ENCODE data around the gene SORCS1.
"Not testable (repeated sequence)": the region's sequence is repeated elsewhere in the genome, so short reads cannot be mapped to it uniquely, and the experiment has no call there.

The SORCS1 gene

DNA sequence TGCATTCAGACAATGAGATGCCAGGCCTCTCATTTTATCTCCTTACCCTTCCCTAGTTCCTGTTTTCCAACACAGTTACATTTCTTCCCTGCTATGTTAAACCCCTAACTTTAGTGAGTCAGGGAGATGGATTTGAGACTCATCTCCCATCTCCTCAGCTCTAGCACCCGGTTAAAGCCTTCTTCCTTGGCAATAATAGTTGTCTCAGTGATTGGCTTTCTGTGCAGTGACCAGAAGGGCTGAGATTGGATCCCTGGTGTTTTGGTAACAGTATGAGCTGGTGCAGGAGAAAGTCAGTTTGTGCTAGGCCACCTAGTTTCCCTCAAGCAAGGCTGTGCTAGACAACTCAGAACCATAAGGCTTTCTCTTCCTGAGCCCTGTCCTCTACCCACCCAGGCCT, 212.5 kb downstream of the SORCS1 start:
- DNase-seq (ENCODE audit: extremely low read depth in 1 of 2, low read depth in 1 of 2) = no peak

DNA sequence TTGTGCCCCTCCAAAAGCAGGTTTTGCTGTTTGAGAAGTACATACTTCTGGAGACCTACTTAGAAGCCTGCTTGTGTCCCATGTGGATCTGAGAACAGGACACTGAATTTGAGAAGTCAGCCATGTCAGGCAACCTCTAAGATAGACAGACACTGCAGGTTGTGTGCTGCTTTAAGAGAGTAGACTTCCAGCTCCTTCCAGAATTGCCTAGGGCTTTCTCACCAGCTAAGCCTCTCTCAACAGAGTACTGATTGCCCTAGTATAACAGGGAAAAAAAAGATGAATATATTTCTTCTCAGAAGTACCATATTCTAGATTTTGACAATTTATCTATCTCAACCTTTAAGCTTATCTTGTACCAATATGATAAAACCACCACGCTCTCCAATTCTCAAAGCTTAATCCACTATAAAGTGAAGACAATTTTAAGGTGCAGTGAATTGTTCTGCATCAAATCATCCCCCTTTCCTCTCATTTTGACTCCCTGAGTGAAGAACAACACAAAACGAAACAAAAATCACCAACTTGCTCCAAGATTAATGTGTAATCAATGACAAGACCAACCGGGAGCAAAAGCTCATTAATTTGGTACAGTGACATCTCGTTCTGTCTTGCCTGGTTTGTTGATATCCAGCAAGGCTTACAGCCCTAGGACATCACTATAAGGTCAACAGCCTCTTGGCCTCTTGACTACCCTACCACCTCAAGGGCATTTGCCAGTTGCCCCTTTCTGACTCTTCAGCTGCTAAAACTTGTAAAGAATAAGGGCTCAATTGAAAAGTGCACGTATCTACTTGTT, 214.6 kb downstream of the SORCS1 start:
- DNase-seq (ENCODE audit: extremely low read depth in 1 of 2, low read depth in 1 of 2) = no peak

- no peak for DNase-seq (ENCODE audit: extremely low read depth in 1 of 2, low read depth in 1 of 2)
Observed at GRCh38 chr10:106947643-106948042, 216.9 kb downstream of the SORCS1 start.

GRCh38 chr10:106942035-106942662, 222.4 kb downstream of the SORCS1 start:
- no peak for DNase-seq (ENCODE audit: extremely low read depth in 1 of 2, low read depth in 1 of 2)

- DNase-seq (ENCODE audit: extremely low read depth in 1 of 2, low read depth in 1 of 2) = no peak
Observed at GRCh38 chr10:106941297-106942034, 223.0 kb downstream of the SORCS1 start.

DNA sequence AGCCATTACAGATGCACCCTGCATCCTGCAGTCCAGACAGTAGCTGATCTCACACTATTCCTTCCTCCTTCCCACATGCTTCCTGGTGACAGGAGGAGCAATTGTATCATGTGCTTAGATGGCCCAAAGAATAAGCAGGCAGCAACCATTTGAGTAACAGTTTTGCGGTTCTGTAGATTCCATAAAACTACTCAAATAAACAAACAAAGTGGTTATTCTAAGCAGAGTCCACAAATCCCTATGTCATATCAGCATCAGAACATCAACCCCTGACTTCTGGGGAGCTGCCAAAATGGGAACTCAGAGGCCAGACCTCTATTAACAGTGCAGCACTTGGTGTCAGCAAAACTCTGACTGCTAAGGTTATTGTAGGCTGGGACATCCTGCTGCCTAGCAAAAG, 226.0 kb downstream of the SORCS1 start:
- no peak for DNase-seq (ENCODE audit: extremely low read depth in 1 of 2, low read depth in 1 of 2)

DNA sequence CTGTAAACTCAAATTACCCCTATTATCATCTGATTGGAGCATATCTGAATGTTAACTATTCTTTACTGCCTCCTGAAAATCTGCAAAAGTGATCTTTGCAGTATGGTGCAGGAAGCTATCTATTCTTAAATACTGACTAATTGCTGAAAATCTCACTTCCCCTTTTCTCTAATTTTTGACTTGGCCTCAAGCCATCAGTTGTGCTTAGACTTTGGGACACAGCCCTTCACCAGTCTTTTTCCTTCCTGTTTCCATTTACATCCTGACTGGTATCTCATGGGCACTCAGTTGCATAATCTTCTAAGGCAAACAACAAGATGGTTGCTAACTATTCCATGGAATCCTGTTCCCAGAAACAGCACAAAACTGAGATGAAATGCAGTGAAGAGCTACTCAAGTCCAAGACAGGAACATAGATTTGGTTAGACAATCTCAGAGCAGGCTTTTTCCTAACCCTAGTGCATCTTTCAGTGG, 228.5 kb downstream of the SORCS1 start:
- DNase-seq (ENCODE audit: extremely low read depth in 1 of 2, low read depth in 1 of 2) = no peak

DNA sequence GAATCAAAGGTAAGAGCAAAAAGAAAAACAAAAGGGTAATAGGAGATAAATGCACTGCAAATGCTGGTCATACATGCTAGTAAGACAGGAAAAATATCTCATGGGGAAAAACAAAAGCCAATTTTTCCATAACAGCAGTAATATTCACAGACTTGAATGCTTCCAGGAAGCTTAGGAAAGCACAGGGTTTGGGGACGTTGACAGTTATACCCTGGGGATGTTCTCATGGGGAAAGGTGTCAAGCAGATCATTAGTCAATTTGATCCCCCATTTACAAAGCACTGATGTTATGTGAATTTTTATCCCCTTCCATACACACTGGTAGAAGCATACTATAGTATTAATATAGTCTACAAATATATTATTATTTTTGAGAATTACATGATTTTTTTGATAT, 232.7 kb downstream of the SORCS1 start:
- DNase-seq (ENCODE audit: extremely low read depth in 1 of 2, low read depth in 1 of 2) = no peak

DNA sequence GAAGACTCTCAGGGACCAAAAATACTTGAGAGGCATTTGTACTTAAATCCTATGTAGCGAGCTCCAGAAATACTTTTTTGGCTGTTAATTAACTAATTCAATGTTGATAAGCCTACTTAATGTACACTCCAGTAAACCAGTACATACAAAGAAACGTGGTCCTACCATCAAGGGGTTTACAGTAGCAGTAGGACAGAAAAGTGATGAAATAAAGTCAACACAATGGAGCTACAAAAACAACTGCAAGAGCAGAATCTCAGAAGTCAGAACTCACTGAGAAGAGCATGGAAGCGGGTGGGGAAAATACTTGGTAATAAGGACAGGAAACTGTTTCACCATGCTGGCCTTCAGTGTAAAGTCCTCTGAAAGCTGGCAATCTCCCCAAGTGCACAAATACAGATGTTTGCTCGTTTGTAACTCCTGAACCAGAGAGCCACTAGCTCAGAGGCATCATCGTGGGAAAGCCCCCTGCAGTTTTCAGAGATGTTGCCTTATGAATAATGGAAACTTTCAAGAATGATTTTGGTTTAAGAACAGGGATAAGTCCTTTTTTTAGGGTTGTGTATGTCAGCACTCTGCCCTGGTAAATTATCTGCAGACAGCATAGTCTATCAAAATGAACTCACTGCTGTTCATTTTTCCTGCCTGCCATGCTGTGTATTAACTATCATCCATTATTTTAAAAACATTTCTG, 233.2 kb downstream of the SORCS1 start:
- no peak for DNase-seq (ENCODE audit: extremely low read depth in 1 of 2, low read depth in 1 of 2)

DNA sequence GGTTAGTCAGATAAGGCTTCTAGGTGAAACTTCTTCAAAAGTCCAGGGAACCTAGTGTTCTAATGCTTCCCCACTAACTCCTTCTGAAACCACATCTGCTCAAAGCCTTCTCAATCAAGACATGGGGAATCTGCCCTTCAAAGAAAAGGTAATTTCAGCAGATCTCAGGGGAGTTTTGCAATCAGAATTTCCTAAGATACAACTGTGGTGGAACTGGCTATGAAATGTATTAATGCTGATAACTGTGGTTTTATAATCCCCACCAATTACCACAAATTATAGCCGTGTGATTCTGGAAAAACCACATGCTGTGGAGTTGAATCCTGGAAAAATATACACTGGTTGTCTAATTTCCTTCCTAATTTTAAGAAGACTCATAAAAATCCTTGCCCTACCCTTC, 233.8 kb downstream of the SORCS1 start:
- DNase-seq (ENCODE audit: extremely low read depth in 1 of 2, low read depth in 1 of 2) = no peak

- DNase-seq (ENCODE audit: extremely low read depth in 1 of 2, low read depth in 1 of 2) = no peak
Observed at GRCh38 chr10:106929291-106929895, 235.1 kb downstream of the SORCS1 start.

- not testable (repeated sequence) for DNase-seq (ENCODE audit: extremely low read depth in 1 of 2, low read depth in 1 of 2)
Observed at GRCh38 chr10:106928151-106928550, 236.4 kb downstream of the SORCS1 start.

GRCh38 chr10:106925191-106925590, 239.3 kb downstream of the SORCS1 start:
- DNase-seq (ENCODE audit: extremely low read depth in 1 of 2, low read depth in 1 of 2) = no peak

DNA sequence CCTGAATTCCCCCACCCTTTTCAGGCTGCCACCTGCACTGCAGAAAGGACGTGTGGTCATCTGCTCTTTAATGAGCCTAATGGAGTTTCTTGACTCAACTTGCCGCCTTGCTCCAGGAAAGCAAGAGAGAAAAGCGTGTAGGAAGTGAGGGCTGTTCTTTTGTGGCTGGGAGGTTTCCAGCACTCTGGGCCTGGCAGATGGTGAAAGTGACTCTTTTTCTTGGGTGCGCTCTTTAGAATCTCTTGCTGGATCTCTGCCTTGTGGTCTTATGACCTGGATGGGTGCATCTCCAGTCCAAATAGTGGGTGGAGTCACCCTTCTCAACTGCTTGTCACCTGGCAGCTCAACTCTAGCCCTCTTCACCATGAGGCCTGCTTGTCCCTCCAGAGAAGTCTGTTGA, 244.0 kb downstream of the SORCS1 start:
- DNase-seq (ENCODE audit: extremely low read depth in 1 of 2, low read depth in 1 of 2) = no peak

DNA sequence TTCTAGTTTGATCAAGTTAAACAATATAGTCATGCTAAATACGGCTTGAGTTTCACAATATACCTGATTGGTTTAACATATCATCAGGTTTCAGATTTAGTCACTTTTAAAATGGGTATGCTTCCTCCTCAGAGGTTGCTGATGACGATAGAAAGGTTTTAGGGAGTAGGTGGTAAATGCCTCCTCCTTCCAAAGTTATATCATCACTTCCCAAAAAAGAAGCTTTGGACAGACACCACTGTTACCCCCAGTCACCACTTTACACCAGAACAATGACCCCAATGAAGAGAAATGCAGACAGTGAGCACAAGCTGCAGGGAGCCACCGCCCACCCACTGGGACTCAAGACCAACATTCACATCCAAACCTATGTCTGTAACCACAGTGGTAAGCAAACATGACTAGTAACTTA, 244.6 kb downstream of the SORCS1 start:
- DNase-seq (ENCODE audit: extremely low read depth in 1 of 2, low read depth in 1 of 2) = no peak

DNA sequence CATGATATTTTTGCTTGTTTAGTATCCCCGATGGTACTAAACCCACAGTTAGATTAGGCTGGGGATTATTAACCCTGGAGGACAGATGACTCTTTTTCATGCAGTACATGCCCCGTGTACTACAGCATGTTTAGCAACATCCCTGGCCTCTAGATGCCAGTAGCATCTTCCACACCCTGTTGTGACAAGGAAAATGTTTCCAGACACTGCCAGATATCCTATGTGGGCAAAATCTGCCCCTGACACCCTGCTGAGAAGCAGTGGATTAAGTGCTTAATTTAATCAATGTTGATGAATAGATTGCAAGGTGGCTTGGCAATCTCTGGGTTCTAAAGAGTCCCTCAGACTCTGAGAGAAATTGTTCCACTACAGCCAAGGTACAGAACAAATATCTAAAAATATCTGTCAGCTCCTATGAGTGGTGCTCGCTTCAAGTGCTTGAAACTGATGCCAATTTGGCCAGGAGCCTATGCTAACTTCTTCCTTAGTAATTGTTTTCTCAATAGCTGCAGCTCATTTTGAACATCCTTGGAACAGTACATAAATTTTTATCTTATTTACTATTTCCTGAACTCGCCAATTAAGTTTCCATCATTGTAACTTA, 247.0 kb downstream of the SORCS1 start:
- DNase-seq (ENCODE audit: extremely low read depth in 1 of 2, low read depth in 1 of 2) = no peak

DNA sequence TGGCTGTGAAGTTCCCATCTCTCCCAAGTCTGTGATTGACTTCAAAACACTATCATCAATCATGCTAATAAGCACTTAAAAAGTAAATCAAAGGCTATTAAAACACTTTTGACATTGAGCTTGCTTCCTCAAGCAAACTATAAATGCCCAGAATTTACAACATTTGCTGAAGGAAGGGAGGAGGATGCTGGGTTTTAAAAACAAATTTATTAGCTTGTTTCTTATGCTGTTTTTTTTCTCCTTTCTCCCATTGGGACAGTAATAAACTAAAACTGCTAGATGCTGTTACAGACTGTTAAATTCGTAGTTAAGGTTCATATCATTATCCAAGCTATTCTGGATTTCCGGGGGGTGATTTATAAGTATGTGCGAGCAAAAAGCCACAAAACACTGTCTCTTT, 250.5 kb downstream of the SORCS1 start:
- no peak for DNase-seq (ENCODE audit: extremely low read depth in 1 of 2, low read depth in 1 of 2)

GRCh38 chr10:106913348-106913747, 251.2 kb downstream of the SORCS1 start:
- no peak for DNase-seq (ENCODE audit: extremely low read depth in 1 of 2, low read depth in 1 of 2)

GRCh38 chr10:106911096-106911495, 253.4 kb downstream of the SORCS1 start:
- no peak for DNase-seq (ENCODE audit: extremely low read depth in 1 of 2, low read depth in 1 of 2)

DNA sequence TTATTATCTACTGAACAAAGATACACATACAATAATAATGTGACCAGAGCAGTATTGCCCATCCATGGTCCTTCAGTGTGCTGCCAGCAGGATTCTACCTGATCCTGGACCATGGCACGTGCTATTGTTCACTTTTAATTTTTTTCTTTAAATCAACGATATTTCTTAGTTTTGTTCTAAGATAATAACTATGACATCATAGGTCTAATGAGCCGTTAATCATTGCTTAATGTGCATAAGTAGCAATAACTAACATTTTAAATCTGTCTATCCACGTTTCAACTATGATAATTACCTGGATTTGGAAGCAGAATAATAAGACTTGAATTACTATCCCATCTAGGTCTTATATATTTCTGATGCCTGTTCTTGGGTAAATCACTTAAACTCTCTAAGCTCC, 253.8 kb downstream of the SORCS1 start:
- DNase-seq (ENCODE audit: extremely low read depth in 1 of 2, low read depth in 1 of 2) = no peak

Measured in stimulated activated CD8-positive, alpha-beta memory T cell treated with anti-CD3 and anti-CD28 coated beads, Interleukin-7, amount 100 ng/mL, for 48 hours (primary cell).